NK-92 treated with Interleukin-12 subunit alpha and Interleukin-12 subunit beta, amount 100 ng/mL, for 24 hours (cell line): Measurements from ENCODE around the gene AXIN1.
A peak's percentile ranks its signal among the peaks of the same experiment; 100 is the strongest.
"Not testable (repeated sequence)": the region's sequence is repeated elsewhere in the genome, so short reads cannot be mapped to it uniquely, and the experiment has no call there.

Experiments
- DNase-seq: peaks from one replicate; lab custom pipeline; 2025; lab: John Stamatoyannopoulos, UW

AXIN1 gene

GRCh38 chr16:369275-369865, 16.8 kb upstream of the AXIN1 start:
- no peak for DNase-seq

GRCh38 chr16:368388-369158, 16.1 kb upstream of the AXIN1 start:
- DNase-seq, result no peak

- no peak for DNase-seq
These were observed 14.9 kb upstream of the AXIN1 start for GRCh38 chr16:367333-367903.

- no peak for DNase-seq
These were observed 14.0 kb upstream of the AXIN1 start for GRCh38 chr16:366476-366875.

GRCh38 chr16:364595-365491, 12.3 kb upstream of the AXIN1 start:
- DNase-seq, result no peak

GRCh38 chr16:363766-364490, 11.4 kb upstream of the AXIN1 start:
- no peak for DNase-seq

- DNase-seq, result no peak
These were observed 10.7 kb upstream of the AXIN1 start for GRCh38 chr16:363110-363765.

GRCh38 chr16:362702-362999, 10.1 kb upstream of the AXIN1 start:
- DNase-seq, result not testable (repeated sequence)

- peak; percentile 53 for DNase-seq
These were observed 9.6 kb upstream of the AXIN1 start for GRCh38 chr16:361872-362701.

- DNase-seq, result no peak
These were observed 8.9 kb upstream of the AXIN1 start for GRCh38 chr16:361341-361871.

- DNase-seq, result no peak
These were observed 8.3 kb upstream of the AXIN1 start for GRCh38 chr16:360698-361336.

- no peak for DNase-seq
These were observed 7.6 kb upstream of the AXIN1 start for GRCh38 chr16:359871-360697.

GRCh38 chr16:359067-359763, 6.7 kb upstream of the AXIN1 start:
- no peak for DNase-seq

- no peak for DNase-seq
These were observed 4.2 kb upstream of the AXIN1 start for GRCh38 chr16:356741-357140.

GRCh38 chr16:354971-355461, 2.5 kb upstream of the AXIN1 start:
- no peak for DNase-seq

- no peak for DNase-seq
These were observed 1.9 kb upstream of the AXIN1 start for GRCh38 chr16:354291-354881.

GRCh38 chr16:353404-354290, 1.1 kb upstream of the AXIN1 start:
- DNase-seq, result no peak
